HG03575 (cell line): ENCODE data around the gene TSPAN15.

Source experiments
- ATAC-seq: cut with Tn5 transposase; IDR thresholded peaks from one replicate; pipeline ENCODE4 v1.9.1; 2021; ENCODE audit not compliant: unreplicated experiment, insufficient number of reproducible peaks, low FRiP score; ENCODE audit errors: extremely low read depth

TSPAN15 gene

GRCh38 chr10:69451209-69451783 is at the start of gene TSPAN15:
TSS of gene TSPAN15 (plus strand) at chr10:69451465. CDS start at chr10:69451595, 130 bp downstream.
- ATAC-seq: no peak

GRCh38 chr10:69402386-69402785 is 48.9 kb upstream of the TSPAN15 start:
- no peak for ATAC-seq

DNA sequence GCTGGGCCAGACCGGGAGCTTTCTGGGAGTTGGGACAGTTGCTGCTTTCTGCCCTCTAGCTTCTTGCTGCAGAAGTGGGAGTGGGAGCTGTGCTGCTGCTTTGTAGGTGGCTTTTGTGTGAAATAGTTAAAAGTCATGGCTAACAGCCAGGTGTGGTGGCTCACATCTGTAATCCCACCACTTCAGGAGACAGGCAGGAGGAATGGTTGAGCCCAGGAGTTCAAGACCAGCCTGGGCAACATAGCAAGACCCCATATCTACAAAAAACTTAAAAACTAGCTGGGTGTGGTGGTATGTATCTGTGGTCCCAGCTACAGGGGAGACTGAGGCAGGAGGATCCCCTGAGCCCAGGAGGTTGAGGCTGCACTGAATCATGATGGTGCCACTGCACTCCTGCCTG is 48.2 kb upstream of the TSPAN15 start:
- ATAC-seq: no peak

GRCh38 chr10:69403519-69403918 is 47.7 kb upstream of the TSPAN15 start:
- no peak for ATAC-seq

- no peak for ATAC-seq
These were observed 46.5 kb upstream of the TSPAN15 start for GRCh38 chr10:69404786-69405185.

DNA sequence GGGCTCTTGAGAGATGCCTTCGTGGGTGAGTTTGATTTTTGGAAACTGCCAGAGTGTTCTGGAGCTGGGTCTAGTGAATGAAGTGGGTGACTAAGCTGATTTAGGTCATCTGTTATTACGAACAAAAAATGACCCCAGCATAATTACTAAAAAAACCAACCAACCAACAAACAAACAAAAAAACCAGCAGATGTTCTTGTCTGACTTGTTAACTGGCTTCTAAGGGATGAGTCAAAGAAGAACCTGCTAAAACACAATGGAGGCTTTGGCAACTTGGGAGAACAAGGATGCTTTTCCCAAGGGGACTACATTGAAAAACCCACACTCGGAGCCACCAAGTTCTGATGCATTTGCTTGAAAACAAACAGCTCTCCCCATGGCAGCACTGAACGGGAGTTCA is 46.0 kb upstream of the TSPAN15 start:
- ATAC-seq: no peak

GRCh38 chr10:69406302-69406811 is 44.9 kb upstream of the TSPAN15 start:
- ATAC-seq: no peak

DNA sequence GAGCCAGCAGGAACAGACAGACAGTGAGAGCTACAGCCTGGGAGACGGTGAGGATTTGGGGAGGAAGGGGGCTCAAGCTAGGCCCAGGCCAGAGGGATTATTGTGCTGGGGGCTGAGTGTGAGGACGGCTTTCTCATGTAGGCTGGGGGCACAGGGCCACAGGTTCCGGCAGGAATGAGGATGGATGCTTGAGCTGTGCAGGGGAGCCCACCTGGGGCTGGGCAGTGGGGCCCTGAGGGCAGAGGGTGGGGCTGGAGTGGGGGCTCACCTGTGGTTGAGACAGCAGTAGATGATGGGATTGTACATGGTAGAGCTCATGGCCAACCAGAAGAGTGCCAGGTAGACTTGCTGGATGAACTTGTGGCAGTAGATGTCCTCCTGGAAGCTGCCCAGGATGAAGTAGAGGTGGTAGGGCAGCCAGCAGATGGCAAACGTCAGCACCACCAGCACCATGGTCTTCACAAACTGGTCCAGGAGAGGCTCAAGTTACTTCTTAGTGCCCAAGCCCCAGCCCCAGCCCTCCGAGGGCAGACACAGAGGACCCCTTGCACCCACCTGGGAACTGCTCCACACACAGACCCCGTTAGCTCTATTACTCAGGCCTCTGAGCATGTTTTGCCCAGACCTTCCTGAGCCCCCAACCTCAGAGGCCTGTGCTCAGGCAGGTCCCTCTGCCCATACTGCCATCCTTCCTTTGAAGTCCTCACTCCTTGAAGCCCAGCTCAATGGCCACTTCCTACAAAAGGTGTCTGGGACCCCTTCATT is 44.3 kb upstream of the TSPAN15 start:
- ATAC-seq: no peak

DNA sequence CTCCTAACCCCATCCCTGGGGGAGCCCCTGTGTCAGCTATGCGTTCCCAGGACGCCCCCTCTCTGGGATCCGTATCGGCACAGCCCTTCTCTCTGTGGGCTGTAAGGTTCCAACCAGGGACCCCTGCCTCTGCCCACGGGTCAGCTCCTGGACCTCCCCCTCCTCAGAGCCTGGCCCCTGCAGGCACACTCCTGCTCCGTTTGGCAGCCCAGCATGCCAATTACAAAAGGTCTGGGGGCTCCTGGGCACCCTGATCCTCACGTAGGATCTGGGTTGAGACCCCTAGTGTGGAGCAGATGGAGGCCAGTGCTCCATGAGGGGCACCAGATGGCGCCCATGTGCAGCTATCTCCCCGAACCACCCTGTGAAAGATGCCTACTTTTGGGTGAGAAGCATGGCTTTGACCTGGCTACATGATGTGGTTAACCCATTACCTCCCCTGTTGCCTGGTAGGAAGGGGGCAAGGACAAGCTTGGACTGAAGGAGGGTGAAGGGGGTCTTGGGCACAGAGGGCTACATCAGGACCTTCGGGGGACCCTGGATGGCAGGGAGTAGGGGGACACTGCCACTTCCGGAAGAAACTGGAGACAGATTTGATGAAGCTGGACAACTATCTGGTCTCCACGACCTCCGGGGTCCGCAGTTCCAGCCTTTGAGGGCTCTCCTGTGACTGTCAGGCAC is 43.5 kb upstream of the TSPAN15 start:
- no peak for ATAC-seq

- ATAC-seq: no peak
These were observed 42.7 kb upstream of the TSPAN15 start for GRCh38 chr10:69408318-69409175.

- ATAC-seq: no peak
These were observed 42.1 kb upstream of the TSPAN15 start for GRCh38 chr10:69409176-69409495.

- no peak for ATAC-seq
These were observed 41.3 kb upstream of the TSPAN15 start for GRCh38 chr10:69409968-69410367.

DNA sequence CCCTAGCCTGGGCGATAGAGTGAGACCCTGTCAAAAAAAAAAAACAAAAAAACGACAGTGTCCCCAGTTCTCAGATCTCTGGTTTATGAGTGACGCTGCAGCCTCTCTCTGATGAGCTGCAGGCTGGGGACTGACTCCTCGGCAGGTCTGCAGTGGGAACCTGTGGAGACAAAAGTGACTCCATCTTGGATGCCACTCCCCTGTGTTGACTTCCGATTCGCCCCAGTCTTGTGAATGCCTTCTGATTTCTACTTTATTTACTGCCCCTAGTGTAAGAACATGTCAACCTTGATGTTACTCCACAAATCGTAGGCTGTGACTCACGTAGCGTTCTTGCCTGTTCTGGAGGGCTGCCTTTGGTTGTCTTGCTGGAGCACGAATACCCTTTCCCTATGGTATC is 40.8 kb upstream of the TSPAN15 start:
- no peak for ATAC-seq

DNA sequence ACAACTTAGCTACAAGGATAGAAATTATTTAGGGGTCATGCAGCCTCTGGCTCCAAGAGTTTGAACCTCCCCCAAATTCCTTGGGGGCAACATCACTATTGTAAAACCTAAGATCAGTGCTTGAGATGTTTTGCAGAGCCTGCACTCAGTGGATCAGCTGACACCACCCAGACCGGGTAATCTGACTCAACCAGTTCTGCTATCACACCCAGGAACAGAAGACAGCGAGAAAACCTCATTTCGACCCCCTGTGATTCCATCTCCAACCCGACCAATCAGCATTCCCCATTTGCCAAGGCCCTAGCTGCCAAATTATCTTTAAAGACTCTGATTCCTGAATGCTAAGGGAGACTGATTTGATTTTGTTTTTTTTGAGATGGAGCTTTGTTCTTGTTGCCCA is 39.8 kb upstream of the TSPAN15 start:
- ATAC-seq: no peak

- no peak for ATAC-seq
These were observed 39.0 kb upstream of the TSPAN15 start for GRCh38 chr10:69412232-69412790.

DNA sequence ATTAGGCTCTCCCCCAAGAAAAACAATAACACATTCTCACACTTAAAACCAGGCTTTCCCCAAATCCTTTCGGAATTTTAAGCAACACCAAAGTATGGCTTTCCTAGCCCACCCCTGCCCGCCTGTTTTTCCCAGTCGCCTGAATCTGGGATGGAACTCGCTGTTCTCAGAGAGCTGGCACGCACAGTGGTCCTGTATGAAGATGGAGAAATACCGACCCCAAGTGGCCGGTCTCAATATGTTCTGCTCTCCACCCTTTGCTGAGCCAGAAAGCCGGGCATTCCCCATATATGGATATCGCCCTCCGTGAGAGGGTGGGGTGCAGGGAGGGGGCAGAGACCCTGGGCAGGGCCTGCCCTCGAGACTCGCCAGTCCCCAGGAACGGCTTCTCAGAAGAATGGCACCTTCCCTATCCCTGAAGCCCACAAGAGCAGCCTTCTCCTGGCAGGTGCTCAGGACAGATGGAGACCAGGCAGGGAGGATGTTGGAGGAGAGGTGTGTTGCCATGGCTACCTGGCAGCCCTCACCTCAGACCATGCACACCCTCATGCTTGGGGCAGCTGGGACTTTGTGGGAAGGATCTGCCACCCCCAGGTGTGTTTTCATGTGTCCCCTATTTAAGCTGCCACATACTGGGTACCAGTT is 37.9 kb upstream of the TSPAN15 start:
- ATAC-seq: no peak

DNA sequence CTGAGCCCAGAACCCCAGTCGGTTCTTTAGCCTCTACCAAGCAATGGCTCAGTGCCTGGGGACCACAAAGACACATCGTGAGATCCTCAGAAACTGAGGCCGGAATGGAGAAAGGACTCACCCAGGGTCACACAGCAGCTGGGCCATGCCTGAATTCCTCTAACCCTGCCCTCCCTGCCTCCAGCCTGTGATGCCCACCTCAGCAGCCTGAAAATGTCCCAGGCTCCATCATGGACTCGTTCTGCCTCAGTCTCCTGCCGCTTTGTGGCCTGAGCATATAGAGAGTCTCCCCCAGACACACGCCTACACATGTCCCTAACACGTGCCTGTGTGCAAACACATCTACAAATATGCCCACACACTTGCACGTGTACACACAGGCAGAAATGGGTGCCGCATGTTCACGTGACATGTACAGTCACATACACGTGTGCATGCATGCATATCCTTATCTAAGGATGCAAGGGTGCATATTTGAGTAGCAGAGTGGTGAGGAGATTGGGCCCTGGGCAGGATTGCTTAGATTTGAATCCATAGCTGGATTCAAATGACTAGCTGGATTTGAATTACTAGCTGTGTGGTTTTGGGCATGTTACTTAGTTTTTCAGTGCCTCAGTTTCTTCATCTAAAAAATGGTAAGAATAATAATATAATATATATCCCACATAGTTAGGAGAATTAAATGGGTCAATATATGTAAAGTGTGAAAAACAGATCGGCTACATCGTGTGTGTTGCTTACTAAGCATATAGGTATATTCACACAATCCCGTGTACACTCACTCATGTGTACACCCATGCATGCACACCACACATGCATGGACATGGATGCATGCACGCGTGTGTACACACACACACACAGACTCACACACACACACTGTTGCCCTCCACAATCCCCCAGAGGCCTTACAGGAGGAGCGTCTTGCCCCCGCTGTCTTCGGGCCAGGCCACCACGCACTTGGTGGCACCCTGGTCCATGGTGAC is 36.9 kb upstream of the TSPAN15 start:
- ATAC-seq: no peak
